Stimulated activated CD8-positive, alpha-beta memory T cell treated with anti-CD3 and anti-CD28 coated beads, Interleukin-2, amount 100 ng/mL, for 1 hour (primary cell): Measurements from ENCODE around the gene SLC35F6.
"Not testable (repeated sequence)": the region's sequence is repeated elsewhere in the genome, so short reads cannot be mapped to it uniquely, and the experiment has no call there.

Experiments used
- DNase-seq, 2 donors: peaks; one replicate each; pipeline ENCODE4 v3.0.0-alpha.2; 2020; ENCODE audit warnings: low read depth in 2 of 2

SLC35F6 gene

DNA sequence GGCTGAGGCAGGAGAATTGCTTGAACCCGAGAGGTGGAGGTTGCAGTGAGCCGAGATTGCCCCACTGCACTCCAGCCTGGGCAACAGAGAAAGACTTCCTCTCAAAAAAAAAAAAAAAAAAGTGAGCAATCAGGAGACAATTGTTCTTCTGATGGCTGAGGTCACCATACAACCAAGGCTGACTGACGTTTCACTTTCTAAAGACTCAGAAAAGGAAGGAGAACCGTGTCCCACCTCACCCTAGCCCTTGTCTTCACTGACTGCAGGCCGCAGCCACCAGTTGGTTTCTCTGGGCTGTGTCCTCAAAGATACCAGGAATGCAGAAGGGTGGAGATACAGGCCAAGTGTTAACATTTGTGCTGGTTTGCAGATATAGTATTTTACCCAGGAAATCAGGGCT lies 7.7 kb upstream of the SLC35F6 start:
- DNase-seq = no peak

DNA sequence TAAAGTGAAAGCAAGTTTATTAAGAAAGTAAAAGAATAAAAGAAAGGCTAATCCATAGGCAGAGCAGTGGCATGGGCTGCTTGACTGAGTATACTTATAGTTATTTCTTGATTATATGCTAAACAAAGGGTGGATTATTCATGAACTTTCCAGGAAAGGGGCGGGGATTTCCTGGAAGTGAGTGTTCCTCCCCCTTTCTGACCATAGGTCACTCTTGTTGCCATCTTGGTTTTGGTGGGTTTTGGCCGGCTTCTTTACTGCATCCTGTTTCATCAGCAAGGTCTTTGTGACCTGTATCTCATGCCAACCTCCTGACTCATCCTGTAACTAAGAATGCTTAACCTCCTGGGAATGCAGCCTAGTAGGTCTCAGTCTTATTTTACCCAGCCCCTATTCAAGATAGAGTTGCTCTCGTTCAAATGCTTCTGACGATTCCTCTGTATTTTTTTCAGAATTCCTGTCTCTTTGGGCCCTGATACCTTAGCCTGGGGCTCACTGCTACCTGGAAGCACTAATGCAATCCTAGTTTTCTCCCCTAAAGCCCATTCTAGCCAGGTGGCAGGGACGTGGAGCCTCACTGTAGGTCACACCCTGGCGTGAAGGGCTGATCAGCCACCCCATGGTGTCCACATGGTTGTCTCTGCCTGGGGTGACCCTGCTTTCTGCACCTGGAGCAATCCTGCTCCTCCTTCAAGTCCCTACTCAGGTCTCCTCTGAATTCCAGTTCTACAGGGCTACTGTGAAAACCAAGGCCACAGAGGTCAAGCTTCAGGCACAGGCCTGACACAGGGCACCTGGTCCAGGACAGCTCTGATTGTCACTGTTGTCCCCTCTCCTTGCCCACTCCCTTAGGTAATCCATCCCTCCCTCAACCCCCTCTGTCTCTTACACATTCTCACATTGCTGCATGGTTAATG lies 6.0 kb upstream of the SLC35F6 start:
- DNase-seq = no peak

DNA sequence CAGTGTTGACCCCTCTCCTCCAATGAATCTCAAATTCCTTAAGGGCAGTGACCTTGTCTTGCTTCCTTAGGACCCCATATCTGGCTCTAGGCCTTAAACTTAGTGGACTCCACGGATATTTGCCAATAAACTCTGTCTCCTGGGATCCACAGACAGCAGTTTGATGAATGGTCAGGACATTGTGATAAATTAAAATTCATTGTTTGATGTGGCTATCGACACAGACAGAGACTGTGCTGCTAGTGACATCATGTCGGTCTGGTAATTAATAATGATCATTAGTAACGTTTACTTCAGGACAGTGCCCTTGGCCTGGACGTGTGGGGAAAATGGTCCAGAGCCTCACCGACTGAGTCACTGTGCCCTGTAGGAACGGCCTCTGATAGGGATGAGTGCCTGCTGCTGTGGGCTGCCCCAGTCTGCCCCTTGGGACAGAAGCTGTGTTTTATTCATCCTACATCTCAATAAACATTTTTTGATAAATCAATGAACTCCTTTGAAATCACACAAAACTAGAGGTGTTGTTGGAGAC lies 5.2 kb upstream of the SLC35F6 start:
- no peak for DNase-seq

DNA sequence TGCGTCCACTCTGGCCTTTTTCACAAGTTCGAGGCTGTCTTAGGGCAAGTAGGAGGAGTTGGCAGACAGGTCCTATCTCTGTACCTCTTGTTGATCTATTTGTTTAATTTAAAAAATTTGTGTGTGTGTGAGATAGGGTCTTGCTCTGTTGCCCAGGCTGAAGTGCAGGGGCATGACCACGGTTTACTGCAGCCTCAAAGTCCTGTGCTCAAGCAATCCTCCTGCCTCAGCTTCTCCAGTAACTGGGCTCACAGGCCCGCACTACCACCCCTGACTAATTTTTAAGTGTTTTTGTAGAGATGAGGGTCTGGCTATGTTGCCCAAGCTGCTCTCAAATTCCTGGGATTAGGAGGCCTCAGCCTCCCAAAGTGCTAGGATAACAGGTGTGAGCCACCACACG lies 4.2 kb upstream of the SLC35F6 start:
- no peak for DNase-seq

DNA sequence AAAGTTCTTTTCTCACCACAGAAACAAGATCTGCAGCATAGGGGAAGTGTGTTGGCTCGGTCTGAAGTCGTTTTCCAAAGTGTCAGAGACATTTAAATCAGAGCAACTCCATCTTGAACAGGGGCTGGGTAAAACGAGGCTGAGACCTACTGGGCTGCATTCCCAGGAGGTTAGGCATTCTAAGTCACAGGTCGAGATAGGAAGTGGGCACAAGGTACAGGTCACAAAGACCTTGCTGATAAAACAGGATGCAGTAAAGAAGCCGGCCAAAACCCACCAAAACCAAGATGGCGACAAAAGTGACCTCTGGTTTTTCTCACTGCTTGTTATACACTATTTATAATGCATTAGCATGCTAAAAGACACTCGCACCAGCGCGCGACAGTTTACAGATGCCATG lies 3.1 kb upstream of the SLC35F6 start:
- not testable (repeated sequence) for DNase-seq

DNA sequence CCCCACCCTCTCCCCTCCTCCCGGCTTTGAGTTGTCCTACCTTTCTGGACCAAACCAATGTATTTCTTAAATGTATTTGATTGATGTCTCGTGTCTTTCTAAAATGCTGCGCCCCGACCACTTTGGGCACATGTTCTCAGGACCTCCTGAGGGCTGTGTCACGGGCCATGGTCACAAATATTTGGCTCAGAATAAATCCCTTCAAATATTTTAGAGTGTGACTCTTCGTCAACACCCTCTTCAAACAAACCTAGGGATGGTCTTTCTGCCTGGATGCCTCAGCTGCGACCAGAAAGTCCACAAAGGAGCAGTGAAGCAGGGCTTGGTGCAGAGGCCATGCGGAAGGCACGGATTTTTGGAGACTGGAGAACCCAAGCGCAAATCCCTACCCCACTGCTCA lies 1.1 kb upstream of the SLC35F6 start:
- DNase-seq = no peak

DNA sequence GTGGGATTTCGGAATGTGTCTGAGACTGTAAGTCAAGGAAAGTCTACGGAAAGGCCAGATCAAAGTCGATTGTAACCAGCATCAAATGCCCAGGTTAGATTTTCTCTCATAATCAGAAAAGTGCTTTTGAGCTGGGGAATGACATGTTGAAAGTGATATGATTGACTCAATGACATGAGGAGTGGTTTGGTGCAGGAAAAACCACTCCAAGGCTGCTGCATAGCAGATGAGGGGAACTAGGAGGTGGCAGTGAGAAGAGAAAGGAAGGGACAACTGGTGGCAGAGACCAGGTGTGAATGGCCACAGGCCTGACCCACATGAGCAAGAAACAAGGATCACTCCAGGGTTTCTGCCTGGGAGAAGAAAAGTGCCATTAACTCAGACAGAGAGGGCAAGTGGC lies 822 bp downstream of the SLC35F6 start:
- no peak for DNase-seq

DNA sequence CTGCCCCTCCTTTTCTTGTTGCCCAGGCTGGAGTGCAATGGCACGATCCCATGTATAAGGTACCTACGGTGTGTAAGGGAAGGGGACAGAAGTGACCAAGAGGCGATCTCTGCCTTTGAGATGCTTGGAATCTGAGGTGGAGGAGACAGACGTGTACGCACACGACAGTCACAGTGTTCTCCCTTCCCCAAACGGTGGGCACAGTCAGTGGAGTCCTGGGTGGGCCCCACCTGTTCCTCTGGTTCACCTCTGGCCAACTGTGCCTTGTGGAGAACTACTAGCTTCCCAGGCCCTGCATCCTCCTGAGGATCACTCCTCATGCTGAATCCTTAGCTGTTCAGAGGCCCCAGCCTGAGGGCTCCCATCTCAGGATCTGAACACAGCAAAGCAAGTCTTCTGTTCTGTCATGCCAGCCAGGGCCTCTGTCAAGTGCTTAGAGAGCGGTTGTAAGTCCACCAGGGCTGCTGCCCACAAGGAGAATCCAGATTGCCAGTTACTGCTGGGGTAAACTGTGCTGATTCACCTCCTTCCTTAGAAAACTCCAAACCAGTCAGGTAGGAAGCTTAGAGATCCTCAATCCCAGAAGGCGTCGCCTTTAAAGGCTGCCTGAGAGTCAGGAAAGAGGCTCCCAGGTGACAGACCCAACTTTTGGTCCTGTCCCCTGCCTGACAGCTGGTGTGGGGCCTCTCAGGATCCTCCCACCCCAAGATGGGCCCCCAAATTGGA lies 1.6 kb downstream of the SLC35F6 start:
- no peak for DNase-seq

DNA sequence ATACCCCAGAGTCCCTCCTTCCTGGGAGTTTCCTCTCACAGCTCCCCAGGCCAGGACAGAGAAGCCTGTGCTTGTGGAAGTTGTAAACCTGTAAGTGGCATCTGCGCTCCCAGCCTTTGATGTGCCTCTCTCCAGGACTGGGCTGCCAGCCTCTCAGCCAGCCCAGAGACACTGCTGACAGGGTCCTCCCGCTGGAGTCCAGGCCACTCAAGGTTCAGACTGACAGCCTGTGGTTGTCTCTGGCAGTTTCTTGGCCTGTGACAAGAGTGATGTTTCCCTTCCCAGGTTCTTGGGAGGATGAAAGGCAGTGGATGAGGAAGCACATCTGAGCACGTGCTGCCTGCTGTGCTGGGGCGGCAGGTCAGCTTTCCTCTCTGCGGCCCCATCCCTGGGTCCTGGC lies 3.0 kb downstream of the SLC35F6 start:
- DNase-seq = no peak

DNA sequence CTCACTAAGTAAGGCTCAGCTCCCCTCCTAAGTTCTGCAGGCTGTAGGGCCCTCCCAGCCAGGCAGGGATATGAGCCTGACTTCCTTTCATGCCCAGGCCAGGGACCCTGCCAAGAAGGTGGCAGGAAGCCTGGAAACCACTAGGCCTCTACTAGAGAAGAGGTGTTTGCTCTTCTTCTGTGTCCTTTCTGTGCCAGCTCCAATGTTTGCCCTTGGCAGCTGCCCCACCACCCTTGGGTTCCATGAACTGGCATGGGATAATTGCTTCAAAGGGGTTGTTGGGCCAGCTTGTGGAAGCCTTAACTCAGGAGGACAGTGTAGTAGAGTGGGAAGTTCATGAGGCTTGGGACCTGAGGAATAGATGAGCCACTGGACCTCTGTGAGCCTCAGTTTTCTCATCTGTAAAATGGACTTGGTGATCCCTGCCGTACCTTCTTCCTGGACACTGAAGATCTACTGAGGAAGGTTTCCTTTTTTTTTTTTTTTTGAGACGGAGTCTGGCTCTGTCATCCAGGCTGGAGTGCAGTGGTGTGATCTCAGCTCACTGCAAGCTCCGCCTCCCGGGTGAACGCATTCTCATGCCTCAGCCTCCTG lies 3.9 kb downstream of the SLC35F6 start:
- DNase-seq = no peak

DNA sequence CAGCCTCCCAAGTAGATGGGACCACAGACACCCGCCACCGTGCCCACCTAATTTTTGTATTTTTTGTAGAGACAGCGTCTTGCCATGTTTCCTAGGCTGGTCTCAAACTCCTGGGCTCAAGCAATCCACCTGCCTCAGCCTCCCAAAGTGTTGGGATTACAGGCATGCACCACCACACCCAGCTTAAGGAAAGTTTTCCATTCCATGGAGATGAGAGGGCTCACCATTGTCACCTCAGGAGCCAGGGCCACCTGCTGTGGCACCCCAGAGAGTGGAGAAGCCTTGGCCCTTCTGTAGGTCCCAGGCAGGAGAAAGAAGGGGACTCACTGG lies 4.6 kb downstream of the SLC35F6 start:
- no peak for DNase-seq

DNA sequence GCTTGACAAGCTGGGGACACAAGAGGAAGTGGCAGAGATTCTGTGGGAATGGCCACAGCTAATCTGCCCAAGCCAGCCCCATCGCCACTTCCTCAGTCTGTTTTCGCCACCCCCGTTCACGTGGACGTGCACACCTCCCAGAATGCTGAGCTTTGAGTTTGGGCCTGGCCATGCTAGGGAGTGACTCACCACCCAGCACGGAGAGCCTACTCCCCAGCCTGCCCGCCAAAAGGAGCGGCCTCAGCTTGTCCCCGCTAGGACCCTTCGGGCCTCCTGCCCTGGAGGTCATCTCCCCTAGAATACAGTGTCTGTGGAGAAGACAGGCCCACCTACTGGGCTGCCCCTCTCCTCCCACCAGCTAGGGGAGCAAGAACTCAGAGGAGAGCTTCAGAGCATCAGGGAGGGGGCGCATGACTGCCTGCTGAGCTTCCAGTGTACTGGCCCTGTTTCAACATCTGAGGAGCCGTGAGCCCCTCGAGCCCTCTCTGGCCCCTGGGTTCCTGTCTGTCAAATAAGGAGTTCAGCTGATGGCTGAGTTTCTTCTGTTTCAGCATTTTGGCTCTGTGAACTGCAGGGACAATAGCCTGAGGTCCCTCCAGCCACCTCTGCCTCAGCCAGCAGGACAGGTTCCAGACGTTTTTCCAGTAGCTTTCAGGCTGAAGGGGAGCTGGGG lies 5.1 kb downstream of the SLC35F6 start:
- DNase-seq = no peak

DNA sequence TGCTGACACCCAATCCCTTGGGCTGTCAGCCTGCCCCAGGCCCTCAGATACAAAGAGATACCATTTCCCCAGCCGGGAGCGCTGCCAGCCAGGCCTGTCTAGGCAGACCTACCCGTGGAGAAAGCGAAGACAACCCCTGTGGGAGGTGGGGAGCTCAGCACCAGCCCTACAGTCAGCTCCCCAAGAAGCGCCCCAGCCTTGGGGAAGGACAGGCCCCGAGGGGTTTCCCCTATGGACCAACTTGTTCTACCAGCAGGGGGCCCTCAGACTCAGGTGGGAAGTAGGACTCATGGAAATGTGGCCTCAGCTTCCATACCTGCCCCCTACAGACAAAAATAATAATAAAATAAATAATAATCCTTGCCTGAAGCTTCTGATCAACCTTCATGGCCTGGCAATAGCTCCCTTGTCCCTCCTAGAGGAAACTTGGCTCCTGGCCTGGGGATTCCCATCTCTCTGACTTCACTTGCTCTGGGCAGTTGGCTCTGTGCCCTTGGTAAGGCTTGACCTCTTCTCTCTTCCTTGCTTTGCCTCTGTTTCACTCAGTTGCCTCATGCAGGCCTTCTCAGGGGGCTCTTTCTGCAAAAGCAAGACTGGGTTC lies 7.0 kb downstream of the SLC35F6 start:
- no peak for DNase-seq

DNA sequence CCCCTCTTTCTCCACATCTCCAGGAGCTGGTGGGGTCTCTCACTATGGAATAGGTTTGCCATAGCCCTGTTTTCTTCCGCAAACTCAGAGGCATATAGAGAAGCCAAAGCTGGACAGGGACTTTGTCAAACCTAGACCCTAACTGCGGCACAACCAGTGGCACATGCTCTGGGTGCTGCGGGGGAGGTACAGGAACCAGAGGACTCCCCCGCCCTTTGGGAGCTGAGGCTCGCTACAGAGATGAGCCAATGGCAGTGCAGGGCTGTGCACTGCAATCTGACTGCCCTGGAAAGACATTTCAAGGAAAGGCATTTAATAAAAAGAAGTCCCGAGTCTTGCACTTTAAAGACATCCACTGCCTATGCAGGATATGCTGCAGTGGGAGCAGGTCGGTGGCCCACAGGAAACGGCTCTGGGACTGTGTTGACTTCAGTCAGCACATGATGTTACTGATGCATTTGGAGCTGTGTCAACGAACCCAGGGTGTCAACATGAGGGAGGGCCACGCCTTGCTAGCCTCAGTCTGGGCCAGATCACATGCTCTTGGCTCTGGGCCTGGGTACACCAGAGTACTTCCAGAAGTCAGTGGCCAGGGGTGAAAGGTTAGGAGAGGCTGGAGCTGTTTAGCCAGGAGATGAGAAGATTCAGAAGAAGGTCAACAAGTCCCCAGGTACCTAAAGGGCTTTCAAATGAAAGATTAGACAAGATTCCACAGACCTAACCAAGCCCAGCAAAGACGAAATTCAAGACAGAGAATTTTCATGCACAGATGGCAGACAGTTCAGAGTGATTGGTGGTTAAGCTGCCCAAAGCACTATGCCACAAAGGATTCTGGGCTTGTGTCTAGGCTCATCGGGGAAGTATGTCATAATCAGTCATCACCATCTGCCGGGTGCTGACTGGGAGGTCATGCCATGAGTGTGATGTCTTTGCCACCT lies 8.2 kb downstream of the SLC35F6 start:
- DNase-seq = no peak

DNA sequence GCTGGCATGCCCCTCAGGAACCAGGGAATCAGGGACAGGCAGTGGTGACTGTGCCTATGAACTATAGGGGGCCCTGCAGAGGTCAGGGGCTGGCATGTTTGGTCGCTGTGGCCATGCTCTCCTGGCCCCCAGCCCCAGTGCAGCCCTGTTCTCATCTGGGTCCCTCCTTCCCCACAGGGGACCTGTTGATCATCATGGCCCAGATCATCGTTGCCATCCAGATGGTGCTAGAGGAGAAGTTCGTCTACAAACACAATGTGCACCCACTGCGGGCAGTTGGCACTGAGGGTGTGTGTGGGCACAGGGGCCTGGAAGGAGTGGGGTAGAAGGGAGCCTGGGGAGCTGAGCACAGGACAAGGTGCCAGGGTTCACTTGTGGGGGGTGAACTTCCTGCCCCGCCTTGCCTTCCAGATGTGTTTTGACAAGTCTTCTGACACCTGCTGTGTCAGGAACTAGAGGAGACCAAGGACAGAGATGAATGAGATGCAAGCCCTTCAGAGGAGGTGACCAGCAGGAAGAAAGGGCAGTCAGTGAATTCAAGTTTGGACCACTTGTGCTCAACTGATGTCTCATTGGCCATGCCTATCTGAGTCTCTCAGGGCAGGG lies 12.2 kb downstream of the SLC35F6 start:
- DNase-seq = no peak

DNA sequence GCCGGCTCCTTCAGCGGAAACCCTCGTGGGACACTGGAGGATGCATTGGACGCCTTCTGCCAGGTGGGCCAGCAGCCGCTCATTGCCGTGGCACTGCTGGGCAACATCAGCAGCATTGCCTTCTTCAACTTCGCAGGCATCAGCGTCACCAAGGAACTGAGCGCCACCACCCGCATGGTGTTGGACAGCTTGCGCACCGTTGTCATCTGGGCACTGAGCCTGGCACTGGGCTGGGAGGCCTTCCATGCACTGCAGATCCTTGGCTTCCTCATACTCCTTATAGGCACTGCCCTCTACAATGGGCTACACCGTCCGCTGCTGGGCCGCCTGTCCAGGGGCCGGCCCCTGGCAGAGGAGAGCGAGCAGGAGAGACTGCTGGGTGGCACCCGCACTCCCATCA lies 14.0 kb downstream of the SLC35F6 start:
- DNase-seq = no peak

DNA sequence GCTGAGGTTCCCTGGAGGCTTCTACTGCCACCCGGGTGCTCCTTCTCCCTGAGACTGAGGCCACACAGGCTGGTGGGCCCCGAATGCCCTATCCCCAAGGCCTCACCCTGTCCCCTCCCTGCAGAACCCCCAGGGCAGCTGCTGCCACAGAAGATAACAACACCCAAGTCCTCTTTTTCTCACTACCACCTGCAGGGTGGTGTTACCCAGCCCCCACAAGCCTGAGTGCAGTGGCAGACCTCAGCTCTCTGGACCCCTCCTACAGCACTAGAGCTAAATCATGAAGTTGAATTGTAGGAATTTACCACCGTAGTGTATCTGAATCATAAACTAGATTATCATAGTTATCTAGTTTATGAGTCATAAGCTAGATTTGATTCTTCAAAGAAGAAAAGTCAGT lies 14.4 kb downstream of the SLC35F6 start:
- DNase-seq = no peak

DNA sequence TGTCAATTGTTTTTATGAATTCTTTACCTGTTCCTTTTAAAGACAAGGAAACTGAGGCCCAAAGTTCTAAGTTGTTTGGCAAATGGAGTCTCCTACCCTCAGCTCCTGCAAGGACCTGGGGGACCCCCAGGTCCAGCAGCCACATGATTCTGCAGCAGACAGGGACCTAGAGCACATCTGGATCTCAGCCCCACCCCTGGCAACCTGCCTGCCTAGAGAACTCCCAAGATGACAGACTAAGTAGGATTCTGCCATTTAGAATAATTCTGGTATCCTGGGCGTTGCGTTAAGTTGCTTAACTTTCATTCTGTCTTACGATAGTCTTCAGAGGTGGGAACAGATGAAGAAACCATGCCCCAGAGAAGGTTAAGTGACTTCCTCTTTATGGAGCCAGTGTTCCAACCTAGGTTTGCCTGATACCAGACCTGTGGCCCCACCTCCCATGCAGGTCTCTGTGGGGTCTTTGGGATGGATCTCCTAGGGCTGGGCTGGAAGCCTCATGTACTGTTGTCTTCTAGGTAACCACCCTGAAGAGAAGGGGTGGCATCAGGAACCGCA lies 16.2 kb downstream of the SLC35F6 start:
- DNase-seq = no peak

DNA sequence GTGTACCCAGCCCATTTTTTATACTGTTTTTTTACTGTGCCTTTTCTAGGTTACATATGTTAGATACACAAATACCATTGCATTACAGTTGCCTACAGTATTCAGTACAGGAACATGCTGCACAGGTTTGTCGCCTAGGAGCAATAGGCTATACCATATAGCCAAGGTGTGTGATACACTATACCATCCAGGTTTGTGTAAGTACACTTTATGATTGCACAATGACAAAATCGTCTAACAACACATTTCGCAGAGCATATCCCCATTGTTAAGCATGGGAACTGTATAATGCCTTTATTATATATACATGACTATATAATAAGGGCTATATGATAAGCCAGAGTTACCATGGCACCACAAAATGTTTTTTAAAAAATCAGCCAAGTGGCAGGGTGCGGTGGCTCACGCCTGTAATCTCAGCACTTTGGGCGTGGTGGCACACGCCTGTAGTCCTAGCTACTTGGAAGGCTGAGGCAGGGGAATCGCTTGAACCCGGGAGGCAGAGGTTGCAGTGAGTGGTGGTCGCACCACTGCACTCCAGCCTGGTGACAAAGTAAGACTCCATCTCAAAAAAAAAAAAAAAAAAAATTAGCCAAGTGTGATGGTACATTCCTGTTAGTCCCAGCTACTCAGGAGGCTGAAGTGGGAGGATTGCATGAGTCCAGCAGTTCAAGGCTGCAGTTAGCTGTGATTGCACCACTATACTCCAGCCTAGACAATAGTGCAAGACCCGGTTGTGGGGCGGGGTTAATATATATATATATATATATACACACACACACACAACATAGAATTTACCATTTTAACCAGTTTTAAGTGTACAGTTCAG lies 19.0 kb downstream of the SLC35F6 start:
- no peak for DNase-seq
